NK-92 (cell line): Measurements from ENCODE around the gene DNASE2B.

Source experiments
- DNase-seq: peaks from one replicate; lab custom pipeline; 2025; ENCODE audit not compliant: unreplicated experiment; lab: John Stamatoyannopoulos, UW

DNASE2B gene, protein sequence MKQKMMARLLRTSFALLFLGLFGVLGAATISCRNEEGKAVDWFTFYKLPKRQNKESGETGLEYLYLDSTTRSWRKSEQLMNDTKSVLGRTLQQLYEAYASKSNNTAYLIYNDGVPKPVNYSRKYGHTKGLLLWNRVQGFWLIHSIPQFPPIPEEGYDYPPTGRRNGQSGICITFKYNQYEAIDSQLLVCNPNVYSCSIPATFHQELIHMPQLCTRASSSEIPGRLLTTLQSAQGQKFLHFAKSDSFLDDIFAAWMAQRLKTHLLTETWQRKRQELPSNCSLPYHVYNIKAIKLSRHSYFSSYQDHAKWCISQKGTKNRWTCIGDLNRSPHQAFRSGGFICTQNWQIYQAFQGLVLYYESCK

DNA sequence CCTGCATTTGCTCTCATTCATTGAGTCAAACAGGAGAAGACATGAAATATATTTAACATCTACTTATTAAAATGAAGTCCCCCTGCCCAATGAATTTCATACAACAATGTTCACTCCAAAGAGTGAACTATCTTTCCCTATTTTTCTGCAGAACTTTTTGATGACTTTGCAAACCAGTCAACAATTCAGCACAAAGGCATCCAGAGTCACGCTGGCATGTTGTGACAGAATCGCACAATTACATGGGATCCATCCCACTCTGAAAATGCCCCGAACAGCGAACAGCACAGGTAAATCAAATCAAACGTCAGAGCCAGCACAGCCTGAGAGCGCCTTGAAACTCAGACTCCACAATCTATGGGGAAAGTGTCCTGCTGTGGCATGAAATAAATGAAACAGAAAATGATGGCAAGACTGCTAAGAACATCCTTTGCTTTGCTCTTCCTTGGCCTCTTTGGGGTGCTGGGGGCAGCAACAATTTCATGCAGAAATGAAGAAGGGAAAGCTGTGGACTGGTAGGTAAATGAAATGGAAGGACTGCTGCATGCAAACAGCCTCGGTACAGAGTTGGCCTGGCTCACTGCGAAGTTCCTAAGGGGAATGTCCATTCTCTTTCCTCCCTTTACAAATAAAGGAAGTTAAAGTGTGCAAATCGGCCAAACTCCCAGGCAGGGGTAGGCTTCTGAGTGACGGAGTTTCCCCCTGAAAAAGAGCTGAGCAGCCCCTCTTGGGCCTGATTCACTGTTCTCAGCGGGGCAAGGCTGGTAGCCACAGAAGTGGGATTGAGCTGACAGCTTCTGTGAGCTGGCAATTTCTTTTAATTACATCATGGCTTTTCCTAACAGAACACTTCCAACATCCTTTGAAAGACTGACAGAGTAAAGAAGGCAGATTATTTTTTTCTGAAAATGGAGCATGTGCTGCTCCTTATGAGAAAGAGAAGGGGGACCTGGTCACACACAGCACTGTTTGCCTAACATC is at the start of gene DNASE2B:
DNASE2B (plus strand) TSS at position 310 of the 981 bp plus-strand sequence; CDS start at position 391, 81 bp downstream.
- DNase-seq: no peak

DNA sequence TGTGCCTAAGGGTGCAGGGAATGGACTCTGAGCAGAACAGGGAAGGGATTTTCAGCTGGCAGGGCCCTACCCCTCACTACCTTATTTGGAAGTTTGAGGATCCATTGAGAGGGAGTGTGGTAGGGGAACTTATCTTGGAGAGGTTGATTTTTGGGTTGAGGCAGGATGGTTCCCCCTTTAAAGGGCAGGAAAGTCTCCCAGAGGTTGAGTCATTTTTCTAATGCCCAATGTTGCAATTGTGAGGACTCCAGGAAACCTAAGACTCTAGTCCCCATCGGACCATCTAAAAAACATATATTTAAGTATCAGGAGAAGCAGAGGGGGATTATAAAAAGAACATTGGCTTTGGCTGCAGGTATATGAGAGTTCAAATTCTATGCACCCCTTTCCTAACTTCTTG is 49.5 kb upstream of the DNASE2B start:
- DNase-seq: no peak

DNA sequence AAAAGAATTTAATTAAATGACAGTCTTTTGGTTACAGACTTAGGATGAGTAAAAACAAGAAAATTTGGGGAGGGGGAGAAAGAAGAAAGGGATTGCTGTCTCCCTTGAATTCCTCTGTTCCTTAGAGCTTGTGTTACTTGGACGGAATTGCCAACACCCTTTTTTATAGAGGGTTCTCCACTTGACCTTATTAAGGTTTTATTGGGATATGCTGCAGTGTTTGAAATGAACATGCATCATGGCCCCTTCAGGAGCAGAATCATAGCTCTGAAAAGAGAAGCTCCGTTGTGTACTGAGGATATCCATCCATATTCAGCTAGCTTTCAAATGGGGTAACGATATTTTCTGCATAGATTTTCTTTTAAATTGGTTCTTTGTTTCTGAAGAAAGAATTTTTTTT is 48.2 kb upstream of the DNASE2B start:
- no peak for DNase-seq

DNA sequence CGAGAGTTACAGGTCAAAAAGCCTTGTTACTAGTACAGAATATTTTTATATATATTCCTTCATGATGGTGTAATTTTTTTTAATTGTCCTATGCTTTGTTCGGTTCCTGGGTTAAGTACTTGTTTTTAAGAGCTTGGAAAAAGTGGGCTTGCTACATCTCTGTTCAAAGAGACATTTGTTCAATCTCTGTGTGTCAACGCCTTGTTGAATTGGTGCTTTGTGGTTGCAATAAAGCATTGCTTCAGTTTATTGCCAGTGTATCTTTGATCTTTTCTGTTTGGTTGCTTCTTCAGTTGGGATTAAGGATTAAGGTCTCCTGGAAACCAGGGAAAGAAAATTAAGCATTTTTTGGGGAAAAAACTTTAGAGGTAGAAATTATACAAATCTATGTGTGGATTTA is 47.7 kb upstream of the DNASE2B start:
- DNase-seq: no peak

DNA sequence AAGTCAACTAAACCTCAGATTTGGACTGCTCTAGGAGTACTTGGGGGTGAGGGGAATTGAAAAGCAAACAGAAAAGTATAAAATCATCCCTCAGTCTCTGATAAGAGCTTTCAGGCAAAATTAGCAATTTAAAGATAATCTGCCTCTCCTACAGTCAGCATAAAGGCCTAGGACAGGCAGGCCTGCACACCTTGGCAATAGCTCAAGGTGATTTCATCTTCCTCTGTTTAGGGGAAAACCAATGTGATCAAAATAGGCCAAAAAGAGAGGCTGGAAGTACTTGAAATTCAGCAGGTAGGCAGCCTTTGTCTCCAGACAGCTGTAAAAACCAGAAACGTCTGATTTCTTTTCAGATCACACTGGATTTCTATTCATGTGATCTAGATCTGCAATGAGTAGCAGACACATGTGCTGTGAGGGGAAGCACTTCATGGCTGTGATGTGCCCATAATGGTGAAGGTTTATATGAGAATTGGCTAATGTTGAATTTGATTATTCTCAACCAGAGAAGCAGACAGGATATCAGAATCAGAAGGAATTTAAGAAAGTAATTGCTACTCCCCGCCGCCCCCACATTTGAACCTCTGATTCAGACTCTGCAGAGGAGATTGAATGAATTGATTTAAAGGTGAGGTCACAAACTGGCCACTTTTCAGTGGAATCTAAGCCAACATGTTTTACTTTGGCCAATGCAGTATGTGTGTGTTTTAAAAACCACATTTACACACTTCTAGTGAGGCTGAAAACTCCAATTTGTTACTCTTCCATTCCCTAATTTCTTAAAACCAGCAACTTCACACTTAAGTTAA is 45.8 kb upstream of the DNASE2B start:
- DNase-seq: no peak

DNA sequence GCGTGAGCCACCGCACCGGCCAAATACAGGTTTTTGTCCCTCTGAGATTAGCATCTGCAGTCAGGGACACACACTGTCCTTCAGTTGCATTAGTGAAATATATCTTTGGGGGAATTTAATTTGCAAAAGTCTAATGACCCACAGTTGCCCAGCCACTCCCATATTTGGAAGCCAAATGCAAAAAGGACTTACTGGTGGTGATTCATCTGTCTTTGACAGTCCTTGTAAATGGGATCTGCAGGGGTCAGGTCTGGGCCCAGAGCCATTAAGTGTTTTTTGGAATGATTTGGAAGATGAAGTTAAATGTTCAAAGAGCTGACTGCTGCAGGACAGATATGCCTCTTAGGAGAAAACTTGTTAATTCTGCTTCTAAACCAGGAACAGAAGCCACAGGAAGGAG is 44.6 kb upstream of the DNASE2B start:
- no peak for DNase-seq

DNA sequence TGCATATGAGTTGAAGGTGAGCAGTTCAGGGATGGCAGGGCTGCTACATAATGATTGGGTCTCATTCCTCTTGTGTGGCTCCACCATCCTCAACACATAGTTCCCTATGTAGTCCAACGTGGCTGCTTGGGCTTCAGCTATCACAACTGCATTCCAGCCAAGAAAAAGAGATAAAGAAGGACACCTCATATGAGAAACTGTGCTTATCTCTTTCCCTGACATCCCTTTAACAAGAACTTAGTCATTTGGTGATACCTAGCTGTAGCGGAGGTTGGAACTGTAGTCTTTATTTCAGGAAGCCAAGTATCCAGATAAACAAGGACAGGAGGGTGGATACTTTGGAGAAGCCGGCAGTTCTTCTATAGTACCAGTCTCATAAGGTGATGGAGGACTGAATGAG is 42.7 kb upstream of the DNASE2B start:
- no peak for DNase-seq

DNA sequence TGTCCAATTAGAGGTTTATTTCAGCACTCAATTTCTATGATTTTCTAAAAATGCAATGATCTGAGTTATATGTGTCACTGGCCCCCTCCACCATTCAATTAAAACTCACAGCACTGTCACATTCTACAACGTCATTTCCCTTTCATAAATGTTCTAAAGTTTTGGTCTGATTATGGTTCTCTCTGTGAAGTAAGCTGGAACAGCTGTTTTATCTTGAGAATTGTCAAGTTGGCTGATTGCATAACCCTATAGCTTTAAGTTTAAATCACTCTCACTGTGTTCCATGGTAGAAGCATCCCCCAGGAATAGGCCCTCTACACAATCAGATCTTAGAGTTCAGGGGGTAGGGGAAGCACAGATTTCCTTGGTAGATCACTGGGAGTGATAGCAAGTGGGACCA is 41.4 kb upstream of the DNASE2B start:
- no peak for DNase-seq

DNA sequence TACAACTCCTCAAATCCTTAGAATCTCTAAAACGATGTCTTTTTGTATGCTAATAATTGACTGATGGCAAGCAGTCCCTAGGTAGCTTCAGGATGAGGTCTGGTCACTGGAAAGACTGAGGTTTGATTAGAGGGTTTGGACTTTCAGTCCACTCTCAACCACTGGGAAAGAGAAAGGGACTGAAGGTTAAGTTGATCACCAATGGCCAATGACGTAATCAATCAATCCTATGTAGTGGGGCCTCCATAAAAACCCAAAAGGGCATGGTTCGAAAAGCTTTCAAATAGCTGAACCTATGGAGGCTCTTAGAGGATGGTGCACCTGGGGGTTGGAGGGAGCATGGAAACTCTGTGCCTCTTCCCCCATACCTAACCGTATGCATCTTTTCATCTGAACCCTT is 39.6 kb upstream of the DNASE2B start:
- no peak for DNase-seq

DNA sequence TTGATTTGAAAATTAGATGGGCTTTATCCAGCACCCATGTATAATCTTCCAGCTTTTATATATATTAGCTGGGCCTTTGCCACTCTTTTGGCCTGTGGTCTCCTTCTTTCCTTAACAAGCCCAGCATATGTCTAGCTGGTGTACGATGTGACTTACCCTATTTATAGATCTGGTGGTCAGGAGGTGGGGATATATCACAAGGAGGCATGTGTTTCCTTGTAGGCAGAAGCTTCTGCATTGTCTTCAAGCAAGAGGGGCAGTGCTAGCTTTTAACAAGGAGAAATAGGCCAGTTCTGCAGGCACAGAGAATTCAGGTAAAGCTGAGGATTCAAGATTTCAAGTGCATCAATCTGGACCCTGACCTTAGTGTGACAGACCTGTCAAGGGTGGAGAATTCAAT is 38.0 kb upstream of the DNASE2B start:
- DNase-seq: no peak

DNA sequence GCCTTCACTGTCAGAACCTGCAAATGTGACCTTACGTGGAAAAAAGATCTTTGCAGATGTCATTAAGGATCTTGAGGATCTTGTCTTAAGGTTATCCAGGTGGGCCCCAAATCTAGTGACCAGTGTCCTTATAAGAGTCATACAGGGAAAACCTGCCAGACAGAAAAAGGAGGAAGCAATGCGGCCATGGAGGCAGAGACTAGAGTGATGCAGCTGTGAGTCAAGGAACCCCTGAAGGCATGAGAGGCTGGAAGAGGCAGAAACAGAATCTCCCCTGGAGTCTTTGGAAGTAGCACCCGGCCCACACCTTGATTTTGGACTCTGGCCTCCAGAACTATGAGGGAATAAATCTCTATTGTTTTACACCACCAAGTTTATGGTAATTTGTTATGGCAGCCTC is 36.5 kb upstream of the DNASE2B start:
- DNase-seq: no peak

DNA sequence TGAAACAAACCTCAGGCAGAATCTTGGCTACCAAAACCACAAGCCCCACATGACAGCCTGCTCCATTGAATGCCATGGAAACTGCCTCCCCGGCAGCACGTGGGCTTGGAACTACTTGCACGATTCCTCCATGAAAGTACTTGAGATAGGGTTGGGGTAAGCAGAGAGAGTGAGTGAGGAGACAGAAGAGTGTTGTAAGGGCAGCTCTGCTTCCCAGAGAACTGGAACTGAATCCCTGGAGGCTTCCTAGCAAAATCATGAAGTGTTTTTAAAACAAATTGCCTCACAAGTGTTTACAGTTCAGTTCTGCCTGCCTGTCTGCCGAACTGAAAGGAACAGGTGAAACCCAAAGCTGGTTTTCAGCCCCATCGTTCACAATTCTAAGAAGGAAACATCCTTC is 35.3 kb upstream of the DNASE2B start:
- no peak for DNase-seq

DNA sequence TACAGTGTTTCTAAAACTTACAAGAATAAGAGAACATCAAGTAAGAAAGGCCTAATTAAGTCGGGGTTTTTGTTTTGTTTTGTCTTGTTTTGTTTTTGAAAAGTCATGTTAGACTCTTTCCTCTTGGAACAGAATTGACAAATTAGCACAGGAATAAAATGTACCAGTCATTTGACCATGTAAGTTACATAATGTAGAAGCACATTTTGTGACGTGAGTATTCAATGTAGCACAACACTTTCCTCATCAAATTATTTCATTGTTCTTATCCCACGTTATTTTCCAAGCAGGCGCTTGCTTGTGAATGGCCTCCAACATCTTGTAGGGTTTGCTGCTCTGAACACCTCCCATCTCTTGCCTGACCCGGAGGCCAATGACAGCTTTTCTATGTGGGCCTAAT is 34.7 kb upstream of the DNASE2B start:
- DNase-seq: no peak

DNA sequence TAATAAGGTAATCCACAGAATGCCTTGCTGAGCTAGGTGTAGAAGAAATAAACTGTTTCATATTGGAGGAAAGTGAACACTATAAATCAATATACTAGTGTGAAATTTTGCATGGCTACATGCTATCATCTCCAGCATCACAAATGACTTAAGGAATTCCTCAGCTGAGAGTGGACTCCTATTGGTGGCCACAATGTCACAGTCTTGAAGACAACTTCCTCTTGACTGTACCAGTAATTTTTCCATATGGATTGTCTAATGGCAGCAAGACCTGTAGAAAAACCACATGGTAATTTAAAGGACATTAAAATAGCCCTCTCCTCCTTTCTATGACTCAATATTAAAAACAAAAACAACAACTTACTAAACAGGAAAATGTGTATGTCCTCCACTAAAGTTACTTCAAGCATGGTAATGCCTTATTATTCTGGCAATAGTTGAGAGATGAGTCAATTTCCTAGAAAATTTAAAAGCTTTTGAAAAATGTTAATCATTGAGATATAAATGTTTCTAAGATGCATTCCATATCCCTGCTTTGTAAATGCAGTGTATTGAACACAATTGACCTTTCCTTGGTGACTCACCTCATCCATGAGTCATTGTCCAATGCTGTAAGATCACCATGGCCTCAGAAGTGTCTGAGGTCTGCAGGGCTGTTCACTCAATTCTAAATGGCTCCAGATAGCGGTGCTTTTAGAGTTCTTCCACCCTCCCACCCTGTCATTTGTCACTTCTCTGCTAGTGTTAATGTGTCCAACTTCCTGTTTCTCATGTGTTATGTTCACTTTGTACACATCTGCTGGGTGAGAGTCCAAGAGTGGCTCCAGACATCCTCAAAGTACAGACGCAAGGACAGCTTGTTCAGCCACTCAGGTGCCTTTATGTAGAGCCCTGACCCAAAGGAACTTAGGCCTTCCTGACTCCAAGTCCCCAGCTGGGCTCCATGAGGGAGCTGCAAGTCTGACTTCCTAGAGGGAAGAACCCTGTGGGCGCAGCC is 32.8 kb upstream of the DNASE2B start:
- no peak for DNase-seq

DNA sequence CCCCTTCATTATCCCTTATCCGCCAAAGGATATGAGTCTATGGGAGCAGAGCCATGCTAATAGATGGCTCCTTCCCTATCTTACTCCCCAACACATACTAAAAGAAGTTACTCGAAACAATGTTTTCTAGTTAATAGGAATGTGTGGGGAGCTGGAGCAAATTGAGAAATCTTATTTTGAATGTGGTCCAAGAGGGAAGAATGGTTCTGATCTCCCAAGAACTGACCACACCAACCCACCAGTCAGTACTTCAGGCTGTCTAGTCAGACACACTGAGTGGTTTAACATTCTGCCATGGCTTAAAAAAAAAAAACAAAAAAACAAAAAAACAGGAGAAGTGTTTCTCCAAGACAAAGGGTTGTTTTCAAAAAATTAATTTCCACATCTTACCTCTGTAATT is 31.5 kb upstream of the DNASE2B start:
- DNase-seq: no peak

DNA sequence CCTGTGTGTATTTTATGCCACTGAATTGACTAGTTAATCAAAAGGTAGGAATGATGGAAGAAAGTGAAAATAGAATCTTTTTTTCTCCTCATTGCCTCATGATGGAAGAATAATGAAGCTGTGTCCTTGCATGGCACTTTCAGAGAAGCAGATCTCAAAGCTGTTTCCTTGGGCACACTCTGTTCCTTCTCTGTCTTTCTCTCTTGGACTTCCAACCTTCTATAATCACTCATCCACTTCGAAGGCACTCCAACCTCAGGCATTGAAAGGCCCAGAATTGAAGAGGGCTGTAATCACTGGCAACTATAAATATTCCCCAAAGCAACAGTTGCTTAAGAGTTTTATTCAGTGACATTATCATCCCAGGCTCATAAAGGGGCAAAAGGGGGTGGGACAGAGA is 31.1 kb upstream of the DNASE2B start:
- no peak for DNase-seq

DNA sequence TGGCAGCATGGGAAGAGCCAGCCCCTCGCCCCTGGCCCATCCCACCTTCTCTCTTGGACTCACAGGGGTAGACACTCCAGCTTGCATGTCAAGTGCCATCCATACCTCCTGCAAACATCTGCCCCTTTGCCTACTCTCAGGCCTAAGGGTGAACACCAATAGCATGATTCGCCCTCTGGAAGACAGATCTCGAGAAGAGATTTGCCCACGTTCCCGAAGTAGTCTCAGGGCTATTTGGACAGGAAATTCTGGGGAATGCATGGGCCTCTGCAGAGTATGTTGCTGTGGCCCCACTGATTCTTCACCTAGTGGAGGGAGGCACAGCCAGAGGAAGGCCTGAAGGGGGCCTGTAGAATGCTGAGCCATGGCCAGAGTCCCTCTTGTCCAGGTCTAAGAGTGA is 29.8 kb upstream of the DNASE2B start:
- no peak for DNase-seq

DNA sequence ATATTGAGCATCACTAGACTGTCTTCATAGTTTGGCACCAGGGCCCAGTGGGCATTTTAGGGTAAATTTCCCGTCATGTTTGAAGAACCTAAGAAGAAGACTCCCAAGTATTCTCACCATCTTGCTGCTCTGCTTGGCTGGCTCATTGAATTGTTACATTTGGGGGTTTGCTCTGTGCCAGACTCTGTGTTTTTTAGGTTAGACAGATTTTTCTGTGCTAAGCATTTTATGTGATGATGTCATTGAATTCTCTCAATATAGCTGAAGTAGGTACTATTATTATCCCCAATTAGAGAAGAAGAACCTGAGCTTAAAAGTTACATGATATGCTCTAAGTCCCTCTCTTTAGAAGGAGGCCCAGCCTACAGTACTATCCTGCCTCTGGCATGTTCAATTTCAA is 28.0 kb upstream of the DNASE2B start:
- DNase-seq: no peak

DNA sequence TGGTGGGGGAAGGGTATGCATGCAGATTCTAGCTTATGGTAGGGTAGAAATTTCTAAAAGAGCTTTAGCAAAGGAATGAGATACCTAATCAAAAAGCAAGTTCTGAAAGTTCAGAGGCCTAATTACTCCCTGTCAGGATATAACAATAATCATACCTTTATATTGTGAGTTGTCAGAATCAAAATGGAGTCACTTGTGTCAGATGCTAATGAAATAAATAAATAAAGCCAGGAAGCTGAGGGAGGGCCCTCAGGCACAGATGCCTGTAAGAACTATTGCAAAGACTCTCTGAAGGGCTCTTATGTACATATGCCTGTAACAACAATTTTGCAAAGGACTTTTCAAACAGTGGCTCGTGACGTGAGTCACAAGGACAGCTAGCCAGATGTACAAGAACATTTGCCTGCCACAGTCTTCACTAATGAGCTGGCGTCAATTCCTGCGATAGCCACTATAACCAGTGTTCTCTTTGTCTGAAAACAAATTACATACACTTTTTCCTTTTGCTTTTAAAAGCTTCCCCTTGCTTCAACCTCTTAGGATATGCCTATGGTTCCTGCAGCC is 27.4 kb upstream of the DNASE2B start:
- DNase-seq: no peak
